ENCODE measurements around the gene LRPAP1.

DNA sequence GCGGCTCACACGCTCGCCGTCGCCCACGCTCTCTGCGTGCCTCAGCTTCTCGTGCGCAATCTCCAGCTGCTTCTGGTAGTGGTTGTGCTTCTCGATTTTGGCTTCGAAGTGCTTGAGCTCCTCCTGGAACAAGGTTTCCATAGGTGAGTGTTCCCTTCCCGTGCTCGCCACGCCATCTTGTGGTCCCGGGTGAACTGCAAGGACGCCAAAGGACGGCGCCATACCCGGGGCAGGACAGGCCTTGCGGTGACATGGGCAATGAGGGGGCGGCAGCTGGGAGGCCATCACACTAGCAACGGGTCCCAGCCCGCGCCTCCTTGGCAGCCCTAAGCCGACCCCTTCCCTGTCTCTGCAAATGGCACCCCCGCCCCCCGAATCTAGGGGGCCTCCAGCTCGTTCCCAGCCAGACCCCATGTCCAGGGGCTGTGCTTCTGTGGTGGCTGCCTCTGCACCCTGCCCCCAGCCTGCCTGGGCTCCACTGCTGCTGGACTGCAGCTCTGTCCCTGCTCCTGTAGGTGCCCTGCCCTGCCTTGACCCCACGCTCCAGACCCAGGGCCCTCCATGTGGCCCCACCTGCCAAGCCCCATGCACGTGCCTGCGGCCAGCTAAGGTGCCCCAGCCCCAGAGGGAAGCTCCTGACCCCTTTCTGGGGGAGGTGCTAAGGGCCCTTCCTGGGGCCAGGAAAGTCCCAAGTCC, 17.3 kb downstream of the LRPAP1 start:
- TF ChIP-seq, protein P1, sequence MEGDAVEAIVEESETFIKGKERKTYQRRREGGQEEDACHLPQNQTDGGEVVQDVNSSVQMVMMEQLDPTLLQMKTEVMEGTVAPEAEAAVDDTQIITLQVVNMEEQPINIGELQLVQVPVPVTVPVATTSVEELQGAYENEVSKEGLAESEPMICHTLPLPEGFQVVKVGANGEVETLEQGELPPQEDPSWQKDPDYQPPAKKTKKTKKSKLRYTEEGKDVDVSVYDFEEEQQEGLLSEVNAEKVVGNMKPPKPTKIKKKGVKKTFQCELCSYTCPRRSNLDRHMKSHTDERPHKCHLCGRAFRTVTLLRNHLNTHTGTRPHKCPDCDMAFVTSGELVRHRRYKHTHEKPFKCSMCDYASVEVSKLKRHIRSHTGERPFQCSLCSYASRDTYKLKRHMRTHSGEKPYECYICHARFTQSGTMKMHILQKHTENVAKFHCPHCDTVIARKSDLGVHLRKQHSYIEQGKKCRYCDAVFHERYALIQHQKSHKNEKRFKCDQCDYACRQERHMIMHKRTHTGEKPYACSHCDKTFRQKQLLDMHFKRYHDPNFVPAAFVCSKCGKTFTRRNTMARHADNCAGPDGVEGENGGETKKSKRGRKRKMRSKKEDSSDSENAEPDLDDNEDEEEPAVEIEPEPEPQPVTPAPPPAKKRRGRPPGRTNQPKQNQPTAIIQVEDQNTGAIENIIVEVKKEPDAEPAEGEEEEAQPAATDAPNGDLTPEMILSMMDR (IDR thresholded peaks at IDR 0.05) = no peak
- TF ChIP-seq POLR2A (IDR thresholded peaks at IDR 0.05) (no peak), POLR2AphosphoS5 (IDR thresholded peaks at IDR 0.05; ENCODE audit: insufficient read depth in 1 of 2, low read depth in 1 of 2) (no peak)

Measured in vagina (tissue), 2 donors.